ENCODE results near the gene GNAZ.

Gene GNAZ

DNA sequence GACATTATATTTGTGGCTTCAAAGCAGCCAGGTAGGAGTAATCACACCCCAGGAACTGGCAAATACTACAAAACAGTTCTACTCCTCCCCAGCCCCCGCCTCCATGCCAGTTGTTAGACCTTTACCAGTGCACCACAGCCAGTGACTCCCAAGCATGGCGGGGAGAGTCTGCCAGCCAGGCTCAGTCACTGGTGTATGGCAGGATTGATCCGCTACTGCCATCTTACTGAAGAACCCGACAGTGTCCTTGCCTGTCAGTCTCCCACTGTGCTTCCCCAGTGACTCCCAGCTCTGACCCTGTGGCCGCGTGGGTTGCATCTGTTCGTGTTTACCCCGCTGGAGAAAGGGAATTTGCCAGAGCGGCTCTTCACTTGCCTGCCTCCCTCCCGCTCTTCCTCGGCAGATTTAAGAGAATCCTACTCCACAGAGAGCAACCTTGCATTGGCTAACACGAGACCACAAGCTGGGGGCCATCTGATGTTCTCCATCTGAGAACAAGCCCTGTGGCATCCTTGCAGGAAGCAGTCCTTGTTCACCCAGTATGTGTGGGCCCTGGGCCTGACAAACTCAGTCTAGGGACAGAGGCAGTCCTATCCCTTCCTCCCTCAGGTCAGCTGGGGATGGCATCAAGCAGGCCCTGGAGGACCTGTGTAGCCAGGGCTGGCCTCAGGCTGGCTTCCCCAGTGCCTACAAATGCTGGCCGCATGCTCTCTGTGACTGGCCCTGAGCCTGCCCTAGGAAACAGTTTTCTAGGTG lies 33.1 kb downstream of the GNAZ start:
- H3K27ac ChIP-seq, result no peak overlapping the region
- TF ChIP-seq, protein P1, sequence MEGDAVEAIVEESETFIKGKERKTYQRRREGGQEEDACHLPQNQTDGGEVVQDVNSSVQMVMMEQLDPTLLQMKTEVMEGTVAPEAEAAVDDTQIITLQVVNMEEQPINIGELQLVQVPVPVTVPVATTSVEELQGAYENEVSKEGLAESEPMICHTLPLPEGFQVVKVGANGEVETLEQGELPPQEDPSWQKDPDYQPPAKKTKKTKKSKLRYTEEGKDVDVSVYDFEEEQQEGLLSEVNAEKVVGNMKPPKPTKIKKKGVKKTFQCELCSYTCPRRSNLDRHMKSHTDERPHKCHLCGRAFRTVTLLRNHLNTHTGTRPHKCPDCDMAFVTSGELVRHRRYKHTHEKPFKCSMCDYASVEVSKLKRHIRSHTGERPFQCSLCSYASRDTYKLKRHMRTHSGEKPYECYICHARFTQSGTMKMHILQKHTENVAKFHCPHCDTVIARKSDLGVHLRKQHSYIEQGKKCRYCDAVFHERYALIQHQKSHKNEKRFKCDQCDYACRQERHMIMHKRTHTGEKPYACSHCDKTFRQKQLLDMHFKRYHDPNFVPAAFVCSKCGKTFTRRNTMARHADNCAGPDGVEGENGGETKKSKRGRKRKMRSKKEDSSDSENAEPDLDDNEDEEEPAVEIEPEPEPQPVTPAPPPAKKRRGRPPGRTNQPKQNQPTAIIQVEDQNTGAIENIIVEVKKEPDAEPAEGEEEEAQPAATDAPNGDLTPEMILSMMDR (IDR thresholded peaks at IDR 0.05), result no peak
- TF ChIP-seq ZFX (IDR thresholded peaks at IDR 0.05; ENCODE audit: borderline replicate concordance), result no peak

DNA sequence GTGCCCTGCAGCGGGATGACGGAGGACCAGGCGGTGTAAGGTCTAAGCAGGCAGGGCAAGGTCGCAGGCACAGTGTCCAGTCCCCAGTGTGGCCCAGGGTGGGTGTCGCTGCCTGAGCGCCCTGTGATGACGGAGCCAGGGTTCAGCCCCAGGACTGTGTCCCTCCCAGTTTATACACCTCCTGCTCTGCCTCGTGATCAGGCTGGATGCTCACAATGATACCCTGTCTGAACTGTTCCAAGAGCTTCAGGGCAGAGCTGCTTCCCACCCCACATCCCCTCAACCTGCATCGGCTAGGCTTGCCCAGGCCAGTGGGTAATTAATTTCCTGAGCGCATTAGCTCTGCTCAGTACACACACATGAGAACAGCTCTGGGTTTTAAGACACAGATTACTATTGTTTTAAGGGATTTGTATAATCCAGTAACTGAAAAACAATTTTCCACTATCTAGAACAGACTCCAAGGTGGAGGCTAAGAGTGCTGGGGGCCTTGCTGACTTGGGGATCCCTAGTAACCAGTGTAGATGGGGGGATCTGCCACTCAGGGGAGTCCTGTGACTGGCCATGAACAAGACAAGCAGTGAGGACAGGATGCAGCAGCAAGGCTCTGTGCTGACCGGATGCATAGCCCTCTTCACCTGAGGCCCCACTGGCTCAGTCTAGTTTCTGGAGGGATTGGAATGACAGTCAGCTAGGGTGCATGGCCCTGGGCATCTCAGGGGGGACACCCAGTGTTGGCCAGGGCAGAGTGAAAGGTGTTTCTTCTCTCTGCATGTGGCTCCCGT lies 34.1 kb downstream of the GNAZ start:
- TF ChIP-seq ZFX (IDR thresholded peaks at IDR 0.05; ENCODE audit: borderline replicate concordance), result no peak
- TF ChIP-seq, protein P1 (IDR thresholded peaks at IDR 0.05), result no peak
- no peak overlapping the region for H3K27ac ChIP-seq

DNA sequence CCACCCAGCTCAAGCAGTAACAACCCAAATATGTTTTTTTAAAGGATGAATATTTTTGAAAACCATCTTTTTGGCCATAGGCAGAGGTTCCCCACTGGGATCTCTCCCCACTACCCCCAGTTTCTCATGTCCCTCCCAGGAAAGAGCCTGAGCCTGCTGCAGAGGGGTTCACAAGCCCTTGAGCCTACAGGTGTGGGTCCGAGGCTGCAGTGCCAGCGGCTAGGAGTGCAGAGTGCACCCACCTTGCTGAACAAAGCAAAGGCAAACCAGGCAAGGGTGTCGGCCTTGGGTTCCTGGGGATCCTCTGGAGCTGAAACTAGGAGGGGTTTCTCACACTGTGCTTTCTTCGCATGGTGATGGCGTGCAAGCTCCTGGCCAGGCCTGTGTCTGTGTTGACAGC lies 35.0 kb downstream of the GNAZ start:
- TF ChIP-seq, protein P1 (IDR thresholded peaks at IDR 0.05), result no peak
- no peak for TF ChIP-seq ZFX (IDR thresholded peaks at IDR 0.05; ENCODE audit: borderline replicate concordance)
- no peak overlapping the region for H3K27ac ChIP-seq

DNA sequence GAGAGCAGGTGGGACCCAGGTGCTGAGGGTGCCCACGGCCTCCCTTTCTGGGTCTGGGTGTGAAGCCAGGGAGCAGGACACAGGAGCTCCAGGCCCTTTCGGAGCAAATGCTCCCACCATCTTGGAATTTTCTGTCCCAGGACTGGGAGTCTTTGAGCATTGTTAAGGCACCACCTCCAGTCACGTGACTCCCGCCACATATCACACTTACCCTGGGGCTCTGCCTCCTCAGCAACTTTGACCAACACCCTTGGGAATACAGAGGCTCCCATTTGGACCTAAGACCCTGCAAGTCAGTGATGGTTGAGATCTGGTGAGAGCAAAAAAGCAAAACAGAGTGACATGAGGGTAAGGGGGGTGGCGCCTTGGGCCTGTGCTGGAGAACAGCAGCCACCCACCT lies 35.6 kb downstream of the GNAZ start:
- H3K27ac ChIP-seq, result no peak overlapping the region
- TF ChIP-seq, protein P1 (IDR thresholded peaks at IDR 0.05), result no peak
- no peak for TF ChIP-seq ZFX (IDR thresholded peaks at IDR 0.05; ENCODE audit: borderline replicate concordance)

DNA sequence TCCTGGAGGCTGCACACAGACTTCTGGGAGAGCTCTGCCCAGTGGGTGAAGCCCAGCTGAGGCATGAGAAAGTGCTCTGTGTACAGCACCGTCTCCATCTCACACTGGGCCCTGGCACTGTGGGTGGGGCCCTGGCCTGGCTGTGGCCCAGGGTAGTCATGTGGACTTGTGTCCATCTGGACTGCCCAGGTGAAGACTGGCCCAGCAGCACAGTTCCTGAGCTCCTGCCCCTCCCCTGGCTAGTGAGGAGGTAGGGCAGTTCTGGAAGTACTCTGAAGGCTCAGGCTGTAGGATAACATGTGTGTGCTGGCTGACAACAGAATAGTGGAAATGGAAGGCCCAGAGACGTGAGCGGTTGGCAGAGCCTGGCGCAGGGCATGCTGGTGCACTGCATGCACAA lies 36.0 kb downstream of the GNAZ start:
- TF ChIP-seq, protein P1 (IDR thresholded peaks at IDR 0.05), result no peak
- no peak for TF ChIP-seq ZFX (IDR thresholded peaks at IDR 0.05; ENCODE audit: borderline replicate concordance)
- H3K27ac ChIP-seq, result no peak overlapping the region

DNA sequence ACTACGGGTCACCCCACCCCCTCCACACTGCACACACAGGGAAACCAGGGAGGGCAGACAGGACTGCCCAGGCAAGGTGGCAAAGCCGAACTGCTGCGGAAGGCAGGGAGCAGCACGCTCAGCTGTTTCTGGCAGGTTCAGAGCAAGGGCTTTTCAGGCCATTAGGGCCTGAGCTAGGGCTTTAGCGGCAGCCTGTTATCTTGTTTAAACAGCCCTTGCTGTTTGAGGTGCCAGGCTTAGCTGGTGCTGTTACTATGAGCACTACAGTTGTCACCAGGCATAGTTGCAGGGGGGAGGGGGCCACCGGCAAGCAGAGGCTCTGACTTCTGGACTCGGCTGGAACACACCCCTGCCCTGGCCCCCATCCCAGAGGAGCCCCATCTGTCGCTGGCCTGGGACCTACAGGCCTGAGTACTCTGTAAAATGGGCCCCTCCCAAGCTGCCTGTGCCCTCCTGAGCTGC lies 36.6 kb downstream of the GNAZ start:
- TF ChIP-seq ZFX (IDR thresholded peaks at IDR 0.05; ENCODE audit: borderline replicate concordance), result no peak
- TF ChIP-seq, protein P1 (IDR thresholded peaks at IDR 0.05), result no peak
- no peak overlapping the region for H3K27ac ChIP-seq
